Esophagus muscularis mucosa (tissue), 4 donors: ENCODE data around the gene ZNF554. TPM values are rescaled to one million over a fixed set of nuclear protein-coding genes. Genes with fewer than 3 reads are reported as not detected.

Source experiments
- DNase-seq: peaks from one replicate; pipeline ENCODE4 v3.0.0-alpha.2; 2017; ENCODE audit errors: extremely low spot score
- H3K27ac ChIP-seq, 4 donors: fragments of 200-600 bp; sonication (generic); replicated peaks in 1 of 4; 1 replicate in 3 of 4; 2 replicates in 1 of 4; pipeline ENCODE4 v1.5.1; 2016 to 2019; ENCODE audit warnings: mild to moderate bottlenecking in 1 of 4
- H3K27me3 ChIP-seq, 4 donors: fragments of 200-600 bp; sonication (generic); one replicate each; pipeline versions ENCODE4 v1.5.1 to v1.6.0; 2016 to 2019
- H3K36me3 ChIP-seq, 4 donors: fragments of 200-600 bp; sonication (generic); one replicate each; pipeline ENCODE4 v1.5.1; 2016 to 2019
- H3K4me1 ChIP-seq, 4 donors: fragments of 200-600 bp; sonication (generic); one replicate each; pipeline ENCODE4 v1.5.1; 2016 to 2019
- H3K4me3 ChIP-seq, 4 donors: fragments of 200-600 bp; sonication (generic); 1 replicate in 2 of 4; 2 replicates in 2 of 4; pipeline ENCODE4 v1.5.1; 2016 to 2019; ENCODE audit warnings: mild to moderate bottlenecking in 4 of 4, moderate library complexity in 1 of 4
- H3K9me3 ChIP-seq, 4 donors: fragments of 200-600 bp; sonication (generic); 1 replicate in 3 of 4; 2 replicates in 1 of 4; pipeline ENCODE4 v1.5.1; 2016 to 2019
- EP300 ChIP-seq: sonication (generic); formaldehyde crosslinking; IDR thresholded peaks from one replicate; pipeline ENCODE4 v1.6.1; 2017; ENCODE audit warnings: antibody characterized with exemption
- POLR2A ChIP-seq: fragments of 450-650 bp; IDR thresholded peaks from one replicate; pipeline ENCODE4 v1.6.1; 2017; ENCODE audit warnings: antibody characterized with exemption, moderate library complexity, mild to moderate bottlenecking, low read depth
- POLR2AphosphoS5 ChIP-seq, 2 donors: sonication (generic); formaldehyde crosslinking; IDR thresholded peaks; one replicate each; pipeline ENCODE4 v1.6.1; 2017; ENCODE audit warnings: antibody characterized with exemption in 2 of 2
- WGBS: methylation state at CpG from one replicate; pipeline ENCODE4 v1.1.5; 2018; 5-methylcytosine and 5-hydroxymethylcytosine counted together
- intact Hi-C: fragments of 100-400 bp; cut with DNase I; formaldehyde crosslinking; loops from one replicate; pipeline ENCODE4 v1.15.1; 2023
- total RNA-seq, 4 donors: library from RNA; depleted of rRNA; stranded (reverse); fragments of >200 nt; gene quantifications; one replicate each; pipeline versions ENCODE4 v1.1.0 to v1.2.1, GENCODE V29; 2016
- TF ChIP-seq, protein P1 (sequence below), 3 experiments: fragments of 200-600 bp in 2 of 3; fragments of 450-650 bp in 1 of 3; sonication (generic) in 2 of 3; IDR thresholded peaks; one replicate each; pipeline ENCODE4 v1.5.1; 2017 to 2019; ENCODE audit warnings: antibody characterized with exemption in 3 of 3, mild to moderate bottlenecking in 2 of 3, moderate library complexity in 1 of 3

Gene ZNF554
- total RNA-seq, 4 donors from 2014 or later, result 2.9 to 7.1 (median 4.6) TPM

DNA sequence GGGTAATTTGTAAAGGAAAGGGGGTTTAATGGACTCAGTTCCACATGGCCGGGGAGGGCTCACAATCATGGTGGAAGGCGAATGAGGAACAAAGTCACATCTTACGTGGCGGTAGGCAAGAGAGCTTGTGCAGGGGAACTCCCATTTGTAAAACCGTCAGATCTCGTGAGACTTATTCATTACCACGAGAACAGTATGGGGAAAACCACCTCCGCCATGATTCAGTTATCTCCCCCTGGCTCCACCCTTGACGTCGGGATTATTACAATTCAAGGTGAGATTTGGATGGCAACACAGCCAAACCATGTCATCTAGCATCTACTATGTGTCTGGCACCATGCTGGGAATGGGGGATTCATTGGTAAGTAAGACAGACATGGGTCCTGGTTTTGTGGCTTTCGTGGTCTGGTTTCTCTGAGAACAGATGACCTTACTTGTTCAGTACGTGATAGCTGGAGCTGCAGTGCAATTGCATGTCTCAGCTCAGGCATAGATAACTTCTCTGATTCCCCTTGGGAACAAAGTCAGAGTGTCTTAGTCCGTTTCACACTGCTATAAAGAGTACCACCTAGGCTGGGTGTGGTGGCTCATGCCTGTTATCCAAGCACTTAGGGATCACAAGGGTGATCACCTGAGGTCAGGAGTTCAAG is 8.3 kb downstream of the ZNF554 start:
- H3K36me3 ChIP-seq, result peaks cover 11 to 73% (median 52%) of the 10 kb centered on the region in 4 donors
- DNase-seq, result no peak
- H3K4me3 ChIP-seq, result no peak overlapping the region
- 96% methylated on average over 13 of the region's 13 CpGs for WGBS
- TF ChIP-seq POLR2AphosphoS5 (IDR thresholded peaks at IDR 0.05) (no peak), POLR2A (no peak), EP300 (no peak)
- TF ChIP-seq, protein P1, sequence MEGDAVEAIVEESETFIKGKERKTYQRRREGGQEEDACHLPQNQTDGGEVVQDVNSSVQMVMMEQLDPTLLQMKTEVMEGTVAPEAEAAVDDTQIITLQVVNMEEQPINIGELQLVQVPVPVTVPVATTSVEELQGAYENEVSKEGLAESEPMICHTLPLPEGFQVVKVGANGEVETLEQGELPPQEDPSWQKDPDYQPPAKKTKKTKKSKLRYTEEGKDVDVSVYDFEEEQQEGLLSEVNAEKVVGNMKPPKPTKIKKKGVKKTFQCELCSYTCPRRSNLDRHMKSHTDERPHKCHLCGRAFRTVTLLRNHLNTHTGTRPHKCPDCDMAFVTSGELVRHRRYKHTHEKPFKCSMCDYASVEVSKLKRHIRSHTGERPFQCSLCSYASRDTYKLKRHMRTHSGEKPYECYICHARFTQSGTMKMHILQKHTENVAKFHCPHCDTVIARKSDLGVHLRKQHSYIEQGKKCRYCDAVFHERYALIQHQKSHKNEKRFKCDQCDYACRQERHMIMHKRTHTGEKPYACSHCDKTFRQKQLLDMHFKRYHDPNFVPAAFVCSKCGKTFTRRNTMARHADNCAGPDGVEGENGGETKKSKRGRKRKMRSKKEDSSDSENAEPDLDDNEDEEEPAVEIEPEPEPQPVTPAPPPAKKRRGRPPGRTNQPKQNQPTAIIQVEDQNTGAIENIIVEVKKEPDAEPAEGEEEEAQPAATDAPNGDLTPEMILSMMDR (IDR thresholded peaks at IDR 0.05), result no peak
- H3K27me3 ChIP-seq, result no peaks in the 10 kb centered on the region
- H3K27ac ChIP-seq, result no peak overlapping the region
- H3K4me1 ChIP-seq, result no peaks in the 10 kb centered on the region
- intact Hi-C loops, result no loop called here
- H3K9me3 ChIP-seq, result peaks cover 0 to 34% (median 15%) of the 10 kb centered on the region in 4 donors

DNA sequence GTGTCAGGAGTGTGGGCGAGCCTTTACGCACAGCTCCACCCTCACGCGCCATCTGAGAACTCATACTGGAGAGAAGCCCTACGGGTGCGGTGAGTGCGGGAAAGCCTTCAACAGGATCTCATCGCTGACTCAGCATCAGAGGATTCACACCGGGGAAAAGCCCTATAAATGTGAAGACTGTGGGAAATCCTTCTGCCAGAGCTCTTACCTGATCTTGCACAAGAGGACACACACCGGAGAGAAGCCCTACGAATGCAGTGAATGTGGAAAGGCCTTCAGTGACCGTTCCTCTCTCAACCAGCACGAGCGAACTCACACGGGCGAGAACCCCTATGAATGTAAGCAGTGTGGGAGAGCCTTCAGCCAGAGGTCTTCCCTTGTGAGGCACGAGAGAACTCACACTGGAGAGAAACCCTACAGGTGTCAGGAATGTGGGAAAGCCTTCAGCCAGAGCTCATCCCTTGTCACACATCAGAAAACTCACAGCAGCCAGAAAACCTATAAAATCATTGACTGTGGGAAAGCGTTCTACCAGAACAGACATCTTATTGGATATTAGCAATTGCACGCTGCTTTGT is 14.7 kb downstream of the ZNF554 start:
- intact Hi-C loops, result no loop called here
- Histone ChIP-seq H3K27ac (no peak overlapping the region), H3K36me3 (peaks cover 28 to 64% (median 47%) of the 10 kb centered on the region in 4 donors), H3K4me3 (no peak overlapping the region), H3K9me3 (peaks cover 12 to 78% (median 56%) of the 10 kb centered on the region in 4 donors), H3K4me1 (no peaks in the 10 kb centered on the region), H3K27me3 (no peaks in the 10 kb centered on the region)
- WGBS, result 97% methylated on average over 19 of the region's 19 CpGs
- TF ChIP-seq, protein P1 (IDR thresholded peaks at IDR 0.05), result no peak
- TF ChIP-seq POLR2A, result no peak
- TF ChIP-seq EP300, result no peak
- no peak for TF ChIP-seq POLR2AphosphoS5 (IDR thresholded peaks at IDR 0.05)
- DNase-seq, result no peak

DNA sequence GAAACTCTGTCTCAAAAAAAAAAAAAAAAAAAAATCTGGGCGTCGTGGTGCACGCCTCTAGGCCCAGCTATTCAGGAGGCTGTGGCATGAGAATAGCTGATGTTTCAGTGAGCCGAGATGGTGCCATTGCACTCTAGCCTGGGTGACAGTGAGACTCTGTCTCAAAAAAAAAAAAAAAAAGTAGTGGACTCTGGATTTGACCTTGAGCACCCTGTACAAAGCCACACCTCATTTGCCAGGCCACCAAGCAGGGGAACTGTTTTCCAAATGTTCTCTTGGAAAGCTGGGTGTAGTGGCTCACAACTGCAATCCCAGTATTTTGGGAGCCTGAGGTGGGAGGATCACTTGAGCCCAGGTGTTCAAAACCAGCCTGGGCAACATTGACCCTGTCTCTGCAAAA is 17.8 kb downstream of the ZNF554 start:
- DNase-seq, result no peak
- Histone ChIP-seq H3K4me3 (no peak overlapping the region), H3K27me3 (no peaks in the 10 kb centered on the region), H3K4me1 (peaks cover 3 to 14% (median 10%) of the 10 kb centered on the region in 4 donors), H3K9me3 (peaks cover 12 to 58% (median 45%) of the 10 kb centered on the region in 4 donors), H3K36me3 (peaks cover 22 to 44% (median 35%) of the 10 kb centered on the region in 4 donors), H3K27ac (no peak overlapping the region)
- intact Hi-C loops, result no loop called here
- WGBS, result 94% methylated on average over 4 of the region's 4 CpGs
- TF ChIP-seq, protein P1 (IDR thresholded peaks at IDR 0.05), result no peak
- no peak for TF ChIP-seq POLR2AphosphoS5 (IDR thresholded peaks at IDR 0.05)
- TF ChIP-seq POLR2A, result no peak
- no peak for TF ChIP-seq EP300

DNA sequence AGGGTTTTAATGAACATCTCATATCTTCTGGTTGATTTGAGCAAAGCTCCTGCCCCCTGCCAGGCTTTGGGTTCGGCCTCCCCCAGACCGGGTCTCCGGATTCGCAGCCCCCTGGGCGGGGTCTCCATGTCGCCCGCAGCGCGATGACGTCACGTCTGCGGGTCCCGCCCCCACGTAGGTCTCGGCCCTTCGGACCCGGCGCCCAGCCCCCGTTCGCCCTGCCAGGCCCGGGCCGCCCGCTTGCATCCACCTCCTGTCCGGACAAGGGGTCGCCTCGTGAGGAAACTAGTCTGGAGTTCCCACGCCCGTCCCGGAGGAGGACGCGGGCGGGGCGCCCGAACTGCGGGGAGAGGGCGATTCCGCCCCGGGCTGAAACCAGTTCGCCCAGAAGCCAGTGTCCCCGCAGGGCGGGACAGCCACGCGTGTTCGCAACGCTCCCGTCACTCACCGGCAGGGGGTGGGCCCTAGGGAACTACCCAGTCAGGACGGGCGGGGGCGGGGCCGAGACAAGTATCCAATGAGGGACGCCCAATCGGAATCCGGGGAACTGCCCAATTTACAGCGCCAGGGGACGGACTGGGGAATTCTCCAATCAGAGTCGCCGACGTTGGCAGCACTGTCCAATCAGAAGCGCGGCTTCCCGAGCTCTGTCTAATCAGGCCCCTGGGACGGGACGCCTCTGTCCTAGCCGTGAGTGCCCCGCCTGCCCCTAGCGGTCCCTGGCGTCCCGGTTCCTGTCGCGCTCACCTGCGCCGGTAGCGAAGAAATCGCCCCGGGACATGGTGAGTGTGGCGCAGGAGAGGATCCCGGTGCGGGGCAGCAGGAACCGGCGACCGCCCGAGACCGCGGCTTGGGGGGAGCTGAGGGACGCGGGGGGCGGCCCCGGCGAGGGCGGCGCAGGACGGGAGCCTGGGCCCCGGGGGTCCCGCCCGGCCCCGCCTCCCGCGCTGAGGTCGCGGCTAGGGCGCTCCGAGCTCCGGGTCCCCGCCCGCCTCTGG is 21.4 kb downstream of the ZNF554 start, which contains the start of gene ZNF555:
TSS of gene ZNF555 (plus strand) at position 682 of the 998 bp plus-strand sequence. CDS start at position 780, 98 bp downstream.
- H3K27me3 ChIP-seq, result no peaks in the 10 kb centered on the region
- TF ChIP-seq POLR2A (no peak), POLR2AphosphoS5 (IDR thresholded peaks at IDR 0.05) (peak; percentile 74 to 86), EP300 (no peak)
- TF ChIP-seq, protein P1 (IDR thresholded peaks at IDR 0.05), result peak; percentile 50 to 70 (median 52)
- DNase-seq, result peak; percentile 100
- H3K27ac ChIP-seq, result peak within 1 kb of the TSS; percentile 85 to 94 (median 92)
- H3K4me1 ChIP-seq, result peaks cover 15 to 26% (median 17%) of the 10 kb centered on the region in 4 donors
- intact Hi-C loops, result no loop called here
- peaks cover 0 to 31% (median 11%) of the 10 kb centered on the region in 4 donors for H3K9me3 ChIP-seq
- peaks cover 0 to 24% (median 6%) of the 10 kb centered on the region in 4 donors for H3K36me3 ChIP-seq
- 0% methylated on average over 39 of the region's 106 CpGs for WGBS
- peak within 1 kb of the TSS; percentile 88 to 95 (median 89) for H3K4me3 ChIP-seq
